Smooth muscle cell (in vitro differentiated cells): ENCODE measurements around the gene SAMD13. TPM values are rescaled to one million over a fixed set of nuclear protein-coding genes. Genes with fewer than 3 reads are reported as not detected.

ENCODE experiments used
- DNase-seq: peaks from one replicate; lab custom pipeline; 2025; ENCODE audit not compliant: unreplicated experiment; lab: John Stamatoyannopoulos, UW
- H2AFZ ChIP-seq: fragments of 200-600 bp; sonication (generic); 2 replicates; pipeline ENCODE4 v1.6.0; 2016; ENCODE audit warnings: antibody characterized with exemption, low read depth, mild to moderate bottlenecking
- H3F3A ChIP-seq: fragments of 200-600 bp; sonication (generic); 2 replicates; pipeline ENCODE4 v1.6.0; 2017; ENCODE audit warnings: antibody characterized with exemption, low read depth
- H3K27ac ChIP-seq: fragments of 200-600 bp; sonication (generic); 2 replicates; pipeline ENCODE4 v1.5.1; 2016; ENCODE audit warnings: low read depth, mild to moderate bottlenecking
- H3K27me3 ChIP-seq: fragments of 200-600 bp; sonication (generic); 2 replicates; pipeline ENCODE4 v1.6.1; 2016; ENCODE audit warnings: low read depth, mild to moderate bottlenecking
- H3K36me3 ChIP-seq: fragments of 200-600 bp; sonication (generic); 2 replicates; pipeline ENCODE4 v1.5.1; 2016; ENCODE audit warnings: low read depth
- H3K4me1 ChIP-seq: fragments of 200-600 bp; sonication (generic); 2 replicates; pipeline ENCODE4 v1.5.1; 2016; ENCODE audit warnings: low read depth
- H3K4me2 ChIP-seq: fragments of 200-600 bp; sonication (generic); 2 replicates; pipeline ENCODE4 v1.6.0; 2016; ENCODE audit warnings: mild to moderate bottlenecking
- H3K4me3 ChIP-seq: fragments of 200-600 bp; sonication (generic); 2 replicates; pipeline ENCODE4 v1.5.1; 2016; ENCODE audit warnings: mild to moderate bottlenecking
- H3K79me2 ChIP-seq: fragments of 200-600 bp; sonication (generic); 2 replicates; pipeline ENCODE4 v1.6.0; 2016; ENCODE audit warnings: low read depth, mild to moderate bottlenecking
- H3K9ac ChIP-seq: fragments of 200-600 bp; sonication (generic); 2 replicates; pipeline ENCODE4 v1.6.0; 2016; ENCODE audit warnings: low read depth
- H3K9me3 ChIP-seq: fragments of 200-600 bp; sonication (generic); replicated peaks from 2 replicates; pipeline ENCODE4 v1.5.1; 2016; ENCODE audit warnings: low read depth
- H4K20me1 ChIP-seq: fragments of 200-600 bp; sonication (generic); 2 replicates; pipeline ENCODE4 v1.6.0; 2016; ENCODE audit warnings: low read depth
- WGBS: methylation state at CpG from one replicate; pipeline ENCODE4 v1.1.7; 2016; ENCODE audit warnings: low lambda C conversion rate; 5-methylcytosine and 5-hydroxymethylcytosine counted together
- polyA plus RNA-seq: library from polyadenylated mRNA; unstranded; fragments of >200 nt; fragmentation: Nextera tagmentation; extraction: Ambion mirVana; gene quantifications from 2 replicates; pipeline ENCODE4 v1.2.1, GENCODE V29; 2016
- total RNA-seq: library from RNA; depleted of rRNA; stranded (reverse); fragments of >200 nt; gene quantifications from 2 replicates; pipeline ENCODE4 v1.2.3, GENCODE V29; 2014
- TF ChIP-seq, protein P1 (sequence below): fragments of 200-600 bp; sonication (generic); IDR thresholded peaks from 2 replicates; pipeline ENCODE4 v1.5.1; 2017; ENCODE audit warnings: borderline replicate concordance, mild to moderate bottlenecking, antibody characterized with exemption; ENCODE audit not compliant: insufficient read depth, poor library complexity, severe bottlenecking

Gene SAMD13
- total and polyA plus RNA-seq, 2 experiments from 2014 or later = 0.66 to 2.7 TPM

DNA sequence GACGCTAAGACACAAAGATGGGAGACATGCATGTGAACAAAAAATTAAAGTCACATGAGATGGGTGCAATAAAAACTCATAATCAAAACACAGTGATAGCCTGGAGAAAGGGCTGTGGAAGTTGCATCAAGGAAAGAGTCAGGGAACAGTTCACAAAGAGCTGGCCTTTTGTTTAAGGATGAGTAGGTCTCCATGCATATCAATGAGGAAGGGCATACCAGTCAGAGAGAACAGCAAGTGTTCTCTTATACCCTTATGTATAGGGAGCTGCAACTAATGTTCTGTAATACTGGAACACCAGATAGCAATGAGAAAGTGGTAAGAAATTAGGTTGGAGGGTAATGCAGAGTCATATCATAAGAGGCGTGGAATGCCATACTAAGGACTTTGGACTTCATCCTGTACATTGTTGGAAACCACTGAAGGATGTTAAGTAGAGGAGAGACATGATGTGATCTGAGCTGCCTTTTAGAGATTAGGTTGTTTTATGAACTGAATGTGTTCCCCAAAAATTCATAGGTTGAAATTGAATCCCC lies 46.7 kb upstream of the SAMD13 start:
- no peak for DNase-seq
- Histone ChIP-seq H2AFZ (no peak overlapping the region), H4K20me1 (no peaks in the 10 kb centered on the region), H3F3A (no peaks in the 10 kb centered on the region), H3K9me3 (peaks cover 3% of the 10 kb centered on the region), H3K4me2 (no peak overlapping the region), H3K9ac (no peak overlapping the region), H3K36me3 (peaks cover 6% of the 10 kb centered on the region), H3K4me3 (no peak overlapping the region), H3K27ac (no peak overlapping the region), H3K4me1 (peaks cover 3% of the 10 kb centered on the region), H3K79me2 (no peaks in the 10 kb centered on the region), H3K27me3 (no peaks in the 10 kb centered on the region)
- TF ChIP-seq, protein P1, sequence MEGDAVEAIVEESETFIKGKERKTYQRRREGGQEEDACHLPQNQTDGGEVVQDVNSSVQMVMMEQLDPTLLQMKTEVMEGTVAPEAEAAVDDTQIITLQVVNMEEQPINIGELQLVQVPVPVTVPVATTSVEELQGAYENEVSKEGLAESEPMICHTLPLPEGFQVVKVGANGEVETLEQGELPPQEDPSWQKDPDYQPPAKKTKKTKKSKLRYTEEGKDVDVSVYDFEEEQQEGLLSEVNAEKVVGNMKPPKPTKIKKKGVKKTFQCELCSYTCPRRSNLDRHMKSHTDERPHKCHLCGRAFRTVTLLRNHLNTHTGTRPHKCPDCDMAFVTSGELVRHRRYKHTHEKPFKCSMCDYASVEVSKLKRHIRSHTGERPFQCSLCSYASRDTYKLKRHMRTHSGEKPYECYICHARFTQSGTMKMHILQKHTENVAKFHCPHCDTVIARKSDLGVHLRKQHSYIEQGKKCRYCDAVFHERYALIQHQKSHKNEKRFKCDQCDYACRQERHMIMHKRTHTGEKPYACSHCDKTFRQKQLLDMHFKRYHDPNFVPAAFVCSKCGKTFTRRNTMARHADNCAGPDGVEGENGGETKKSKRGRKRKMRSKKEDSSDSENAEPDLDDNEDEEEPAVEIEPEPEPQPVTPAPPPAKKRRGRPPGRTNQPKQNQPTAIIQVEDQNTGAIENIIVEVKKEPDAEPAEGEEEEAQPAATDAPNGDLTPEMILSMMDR = no peak
- 96% methylated on average over 2 of the region's 2 CpGs for WGBS

DNA sequence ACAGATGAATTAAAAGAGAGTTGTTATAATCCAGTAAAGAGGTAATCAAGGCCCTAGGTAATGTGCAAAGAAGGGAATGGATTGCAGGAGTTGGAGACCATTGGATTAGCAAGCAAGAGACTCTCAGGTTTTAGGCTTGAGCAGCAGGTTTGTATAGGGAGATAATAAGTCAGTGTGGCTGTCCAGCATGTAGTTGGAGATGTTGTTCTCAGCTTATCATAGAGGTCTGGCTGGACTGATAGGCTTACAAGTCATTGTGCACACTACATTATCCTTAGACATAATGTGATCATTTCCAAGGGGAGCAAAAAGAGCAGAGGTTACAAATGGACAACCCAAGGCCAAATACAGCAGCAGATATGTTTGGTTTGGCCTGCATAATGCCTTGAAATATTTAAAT lies 45.9 kb upstream of the SAMD13 start:
- Histone ChIP-seq H3K4me1 (peaks cover 3% of the 10 kb centered on the region), H3K9me3 (peaks cover under 1% of the 10 kb centered on the region), H3K4me2 (no peak overlapping the region), H2AFZ (no peak overlapping the region), H3K79me2 (no peaks in the 10 kb centered on the region), H3K27me3 (no peaks in the 10 kb centered on the region), H3K36me3 (peaks cover 2% of the 10 kb centered on the region), H3K9ac (no peak overlapping the region), H3K4me3 (no peak overlapping the region), H3F3A (no peaks in the 10 kb centered on the region), H3K27ac (no peak overlapping the region), H4K20me1 (no peaks in the 10 kb centered on the region)
- no peak for DNase-seq
- TF ChIP-seq, protein P1 = no peak

DNA sequence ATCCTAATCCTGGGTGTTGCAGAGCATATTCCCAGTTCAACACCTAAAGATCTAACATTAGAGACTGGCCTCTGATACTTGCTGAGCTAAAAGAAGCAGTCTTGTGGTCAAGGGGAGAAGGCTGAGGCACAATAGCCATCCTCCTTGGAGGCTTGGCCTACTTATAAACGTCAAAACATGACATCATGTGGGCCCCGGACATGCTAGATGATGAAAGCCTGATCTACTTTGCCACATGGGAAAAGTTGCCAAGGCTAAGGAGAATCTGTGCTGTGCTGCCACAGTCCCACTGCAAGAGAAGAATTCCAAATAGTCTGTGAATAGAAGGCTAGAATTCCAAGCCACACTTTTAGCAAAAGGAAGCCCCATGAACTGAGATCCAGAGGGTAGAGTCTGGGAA lies 43.9 kb upstream of the SAMD13 start:
- Histone ChIP-seq H2AFZ (no peak overlapping the region), H4K20me1 (no peaks in the 10 kb centered on the region), H3K4me2 (no peak overlapping the region), H3K79me2 (no peaks in the 10 kb centered on the region), H3K4me1 (peaks cover 3% of the 10 kb centered on the region), H3F3A (no peaks in the 10 kb centered on the region), H3K9me3 (no peaks in the 10 kb centered on the region), H3K36me3 (no peaks in the 10 kb centered on the region), H3K27me3 (no peaks in the 10 kb centered on the region), H3K4me3 (no peak overlapping the region), H3K27ac (no peak overlapping the region), H3K9ac (no peak overlapping the region)
- WGBS = 34% methylated on average over 2 of the region's 2 CpGs
- TF ChIP-seq, protein P1 = no peak
- no peak for DNase-seq

DNA sequence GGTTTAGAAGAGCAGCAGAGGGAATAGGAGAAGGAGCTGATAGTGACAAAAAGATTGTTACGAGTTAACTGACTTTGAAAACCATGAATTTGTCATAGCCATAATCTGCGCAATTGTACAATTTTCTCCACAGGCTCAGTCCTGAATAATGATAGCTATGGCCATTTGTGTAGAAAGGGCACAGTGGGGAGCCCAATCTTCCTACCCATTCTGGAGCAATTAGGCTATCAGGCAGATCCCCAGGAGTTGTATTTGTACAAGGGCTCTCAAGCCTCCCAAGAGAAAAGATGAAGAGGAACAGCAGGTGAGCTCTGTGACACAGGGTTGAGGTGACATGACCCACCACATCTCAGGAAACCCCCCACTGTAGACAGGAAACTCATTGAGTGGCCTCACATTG lies 42.1 kb upstream of the SAMD13 start:
- Histone ChIP-seq H3K27ac (no peak overlapping the region), H3K9ac (no peak overlapping the region), H3K4me1 (peaks cover 3% of the 10 kb centered on the region), H3K27me3 (no peaks in the 10 kb centered on the region), H3K9me3 (no peaks in the 10 kb centered on the region), H3K79me2 (no peaks in the 10 kb centered on the region), H3K4me3 (no peak overlapping the region), H2AFZ (no peak overlapping the region), H4K20me1 (no peaks in the 10 kb centered on the region), H3F3A (no peaks in the 10 kb centered on the region), H3K4me2 (no peak overlapping the region), H3K36me3 (no peaks in the 10 kb centered on the region)
- no peak for DNase-seq
- 93% methylated on average over 2 of the region's 2 CpGs for WGBS
- TF ChIP-seq, protein P1 = no peak
